Measurements from ENCODE around the gene CASR.

DNA sequence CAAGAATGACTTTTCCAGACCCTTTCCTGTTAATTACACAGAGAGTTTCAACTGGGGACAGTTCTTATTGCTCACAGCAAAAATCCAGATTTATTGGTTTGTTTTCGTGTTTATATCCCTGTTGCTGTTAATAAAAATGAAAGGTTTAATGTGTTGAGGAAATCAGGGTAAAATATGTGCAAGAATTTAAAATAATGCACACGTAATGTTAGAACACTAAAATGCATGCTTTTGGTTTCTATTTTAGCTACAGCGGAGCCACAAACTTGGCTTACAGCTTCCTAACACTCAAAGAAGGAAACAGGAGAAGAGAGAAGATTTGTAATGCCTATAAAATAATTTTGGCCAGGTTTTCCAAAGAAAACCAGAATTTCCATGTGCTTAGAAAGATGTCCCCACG is 62.7 kb downstream of the CASR start:
- TF ChIP-seq POLR2A (IDR thresholded peaks at IDR 0.05), result no peak
- TF ChIP-seq, protein P1, sequence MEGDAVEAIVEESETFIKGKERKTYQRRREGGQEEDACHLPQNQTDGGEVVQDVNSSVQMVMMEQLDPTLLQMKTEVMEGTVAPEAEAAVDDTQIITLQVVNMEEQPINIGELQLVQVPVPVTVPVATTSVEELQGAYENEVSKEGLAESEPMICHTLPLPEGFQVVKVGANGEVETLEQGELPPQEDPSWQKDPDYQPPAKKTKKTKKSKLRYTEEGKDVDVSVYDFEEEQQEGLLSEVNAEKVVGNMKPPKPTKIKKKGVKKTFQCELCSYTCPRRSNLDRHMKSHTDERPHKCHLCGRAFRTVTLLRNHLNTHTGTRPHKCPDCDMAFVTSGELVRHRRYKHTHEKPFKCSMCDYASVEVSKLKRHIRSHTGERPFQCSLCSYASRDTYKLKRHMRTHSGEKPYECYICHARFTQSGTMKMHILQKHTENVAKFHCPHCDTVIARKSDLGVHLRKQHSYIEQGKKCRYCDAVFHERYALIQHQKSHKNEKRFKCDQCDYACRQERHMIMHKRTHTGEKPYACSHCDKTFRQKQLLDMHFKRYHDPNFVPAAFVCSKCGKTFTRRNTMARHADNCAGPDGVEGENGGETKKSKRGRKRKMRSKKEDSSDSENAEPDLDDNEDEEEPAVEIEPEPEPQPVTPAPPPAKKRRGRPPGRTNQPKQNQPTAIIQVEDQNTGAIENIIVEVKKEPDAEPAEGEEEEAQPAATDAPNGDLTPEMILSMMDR (IDR thresholded peaks at IDR 0.05), result no peak
- no peak for TF ChIP-seq POLR2AphosphoS5 (IDR thresholded peaks at IDR 0.05)

Measured in breast epithelium (tissue), 3 donors.